Superior temporal gyrus (tissue), 1 donor: ENCODE measurements around the gene PNKD.
A peak's percentile ranks its signal among the peaks of the same experiment; 100 is the strongest.

Experiments used
- DNase-seq: peaks from one replicate; pipeline ENCODE4 v3.0.0-alpha.2; 2016; ENCODE audit errors: extremely low spot score

The PNKD gene

DNA sequence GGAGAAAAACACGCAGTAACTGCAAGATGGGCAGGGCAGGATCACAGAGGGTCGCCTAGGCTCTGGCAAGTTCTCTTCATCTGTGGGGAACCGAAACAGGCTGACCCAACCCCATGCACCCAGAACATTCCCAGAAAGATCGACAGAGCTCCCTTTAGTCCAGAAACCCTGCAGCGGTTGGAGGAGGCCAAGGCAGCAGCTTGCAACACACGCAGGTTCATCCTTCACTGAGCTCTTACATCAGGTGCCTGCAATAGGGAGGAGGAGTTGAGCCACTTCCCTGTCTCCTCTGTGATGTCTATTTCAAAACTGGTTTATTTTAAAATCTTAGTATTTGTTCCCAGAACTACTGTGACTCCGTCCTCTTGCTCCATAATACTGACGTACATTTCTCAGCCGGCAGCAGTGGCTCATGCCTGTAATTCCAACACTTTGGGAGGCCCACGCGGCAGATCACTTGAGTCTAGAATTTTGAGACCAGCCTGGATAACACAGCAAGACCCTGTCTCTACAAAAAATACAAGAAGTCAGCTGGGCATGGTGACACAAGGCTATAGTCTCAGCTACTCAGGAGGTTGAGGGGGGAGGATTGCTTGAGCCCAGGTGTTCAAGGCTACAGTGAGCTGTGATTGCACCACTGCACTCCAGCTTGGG lies 100.2 kb downstream of the PNKD start:
- DNase-seq: peak; percentile 53

GRCh38 chr2:218371983-218372350 lies 101.6 kb downstream of the PNKD start:
- DNase-seq: no peak

DNA sequence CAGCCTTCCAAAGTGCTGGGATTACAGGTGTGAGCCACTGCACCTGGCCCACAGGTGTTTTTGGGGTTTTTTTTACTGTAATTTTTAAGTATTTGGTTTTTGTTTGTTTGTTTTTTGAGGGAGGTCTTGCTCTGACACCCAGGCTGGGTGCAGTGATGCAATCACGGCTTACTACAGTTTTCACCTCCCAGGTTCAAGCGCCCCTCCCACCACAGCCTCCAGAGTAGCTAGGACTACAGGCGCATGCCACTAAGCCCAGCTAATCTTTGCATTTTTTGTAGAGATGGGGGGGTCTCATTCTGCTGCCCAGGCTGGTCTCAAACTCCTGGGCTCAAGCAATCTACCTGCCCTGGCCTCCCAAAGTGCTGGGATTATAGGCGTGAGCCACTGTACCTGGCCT lies 104.5 kb downstream of the PNKD start:
- DNase-seq: no peak

DNA sequence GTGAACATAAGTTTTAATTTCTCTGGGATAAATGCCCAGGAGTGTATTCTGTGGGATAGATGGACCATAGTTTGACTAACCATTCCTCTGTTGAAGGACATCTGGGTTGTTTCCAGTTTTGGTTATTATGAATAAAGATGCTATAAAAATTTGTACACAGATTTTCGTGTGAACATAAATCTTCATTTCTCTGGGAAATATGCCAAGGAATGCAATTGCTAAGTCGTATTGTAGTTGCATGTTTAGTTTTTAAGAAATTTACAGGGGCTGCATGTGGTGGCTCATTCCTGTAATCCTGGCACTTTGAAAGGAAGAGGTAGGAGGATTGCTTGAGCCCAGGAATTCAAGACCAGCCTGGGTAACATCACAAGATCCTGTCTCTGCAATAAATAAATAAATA lies 104.9 kb downstream of the PNKD start:
- no peak for DNase-seq

DNA sequence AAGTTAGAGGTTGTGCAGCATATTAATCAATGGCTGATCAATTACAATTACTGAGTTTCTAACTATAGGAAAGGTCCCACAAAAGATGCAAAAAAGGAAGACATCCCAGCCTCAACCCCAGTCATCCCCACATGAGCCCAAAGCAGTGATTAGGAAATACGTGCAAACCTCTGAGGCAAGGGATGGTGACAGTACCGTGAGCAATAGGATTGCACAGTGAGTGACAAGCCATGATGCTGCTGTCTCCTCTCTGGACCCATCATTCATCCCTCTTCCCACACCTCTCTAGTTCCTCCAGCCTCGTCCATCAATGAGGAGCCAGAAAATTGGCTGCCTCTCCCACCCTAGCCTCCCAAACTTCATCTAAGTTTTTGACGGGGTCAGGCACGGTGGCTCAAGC lies 107.7 kb downstream of the PNKD start:
- no peak for DNase-seq

DNA sequence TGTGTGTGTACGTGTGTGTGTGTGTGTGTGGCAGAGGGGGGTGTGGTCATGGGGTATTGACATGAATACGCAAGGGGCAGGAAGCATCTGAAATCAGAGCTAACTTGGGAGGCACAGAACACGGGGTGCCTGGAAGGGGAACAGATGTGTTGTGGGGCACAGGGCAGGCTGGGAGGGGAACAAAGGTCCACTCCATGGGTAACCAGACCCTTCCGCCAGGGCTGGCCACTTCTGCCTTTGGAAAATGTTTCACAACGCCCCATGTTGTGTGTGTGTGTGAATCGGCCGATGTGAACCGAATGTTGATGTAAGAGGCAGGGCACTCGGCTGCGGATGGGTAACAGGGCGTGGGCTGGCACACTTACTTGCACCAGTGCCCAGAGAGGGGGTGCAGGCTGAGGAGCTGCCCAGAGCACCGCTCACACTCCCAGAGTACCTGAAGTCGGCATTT lies 111.6 kb downstream of the PNKD start, which contains the start of gene SLC11A1:
TSS of gene SLC11A1 (plus strand) at position 358 of the 451 bp plus-strand sequence. CDS start 96 bp downstream, outside the sequence.
- no peak for DNase-seq

DNA sequence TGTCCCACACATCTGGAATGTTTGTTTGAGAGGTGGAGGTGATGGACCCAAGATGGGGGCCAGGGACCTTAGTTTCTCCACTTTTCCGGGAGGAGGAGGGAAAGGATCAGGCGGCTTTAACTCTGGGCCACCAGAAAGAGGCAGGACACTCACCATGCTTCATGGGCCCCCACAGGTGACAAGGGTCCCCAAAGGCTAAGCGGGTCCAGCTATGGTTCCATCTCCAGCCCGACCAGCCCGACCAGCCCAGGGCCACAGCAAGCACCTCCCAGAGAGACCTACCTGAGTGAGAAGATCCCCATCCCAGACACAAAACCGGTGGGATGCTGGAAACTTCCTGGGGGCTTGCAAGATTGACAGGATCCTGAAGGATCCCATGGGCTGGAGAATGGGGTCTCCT lies 112.5 kb downstream of the PNKD start:
- DNase-seq: no peak

- DNase-seq: no peak
Measured at GRCh38 chr2:218383892-218384519, 113.7 kb downstream of the PNKD start.

DNA sequence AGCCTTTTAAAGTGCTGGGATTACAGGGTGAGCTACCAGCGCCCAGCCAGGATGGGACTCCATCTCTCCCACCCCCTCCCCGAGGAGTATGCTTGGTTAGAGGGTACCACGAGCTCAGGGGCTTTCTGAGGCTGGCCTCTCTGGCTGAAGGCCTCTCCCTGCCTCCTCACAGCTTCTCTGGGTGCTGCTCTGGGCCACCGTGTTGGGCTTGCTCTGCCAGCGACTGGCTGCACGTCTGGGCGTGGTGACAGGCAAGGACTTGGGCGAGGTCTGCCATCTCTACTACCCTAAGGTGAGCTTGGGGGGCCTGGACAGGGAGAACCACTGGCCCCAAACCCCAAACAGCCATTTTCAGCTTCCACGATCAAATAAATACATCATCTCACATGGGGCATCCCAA lies 114.7 kb downstream of the PNKD start:
- DNase-seq: no peak

GRCh38 chr2:218386505-218387368 lies 116.4 kb downstream of the PNKD start:
- no peak for DNase-seq

DNA sequence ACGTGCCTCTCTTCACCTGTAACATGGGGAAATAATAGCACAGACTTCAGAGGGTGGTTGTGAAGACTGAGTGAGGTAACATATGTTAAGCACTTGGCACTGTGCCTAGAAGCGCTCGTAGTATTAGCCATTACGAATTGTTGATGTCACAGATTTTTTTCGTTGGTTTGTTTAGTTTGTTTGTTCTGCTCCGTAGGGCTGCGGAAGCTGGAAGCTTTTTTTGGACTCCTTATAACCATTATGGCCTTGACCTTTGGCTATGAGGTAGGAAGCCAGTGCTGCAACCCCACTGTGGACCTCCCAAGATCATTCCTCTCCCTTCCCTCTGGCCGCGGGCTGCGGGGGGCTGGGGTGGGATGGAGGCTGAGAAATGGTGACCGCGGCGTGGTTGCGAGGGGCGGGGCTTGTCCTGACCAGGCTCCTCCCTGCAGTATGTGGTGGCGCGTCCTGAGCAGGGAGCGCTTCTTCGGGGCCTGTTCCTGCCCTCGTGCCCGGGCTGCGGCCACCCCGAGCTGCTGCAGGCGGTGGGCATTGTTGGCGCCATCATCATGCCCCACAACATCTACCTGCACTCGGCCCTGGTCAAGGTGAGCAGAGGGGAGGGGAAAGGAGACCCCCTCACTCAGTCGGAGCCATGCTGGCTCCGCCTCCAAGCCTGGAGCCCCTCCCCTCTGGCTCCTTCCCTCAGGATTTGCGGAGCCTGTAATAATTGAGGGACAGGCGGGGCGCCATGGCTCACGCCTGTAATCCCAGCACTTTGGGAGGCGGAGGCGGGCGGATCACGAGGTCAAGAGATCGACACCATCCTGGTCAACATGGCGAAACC lies 117.3 kb downstream of the PNKD start:
- no peak for DNase-seq

DNA sequence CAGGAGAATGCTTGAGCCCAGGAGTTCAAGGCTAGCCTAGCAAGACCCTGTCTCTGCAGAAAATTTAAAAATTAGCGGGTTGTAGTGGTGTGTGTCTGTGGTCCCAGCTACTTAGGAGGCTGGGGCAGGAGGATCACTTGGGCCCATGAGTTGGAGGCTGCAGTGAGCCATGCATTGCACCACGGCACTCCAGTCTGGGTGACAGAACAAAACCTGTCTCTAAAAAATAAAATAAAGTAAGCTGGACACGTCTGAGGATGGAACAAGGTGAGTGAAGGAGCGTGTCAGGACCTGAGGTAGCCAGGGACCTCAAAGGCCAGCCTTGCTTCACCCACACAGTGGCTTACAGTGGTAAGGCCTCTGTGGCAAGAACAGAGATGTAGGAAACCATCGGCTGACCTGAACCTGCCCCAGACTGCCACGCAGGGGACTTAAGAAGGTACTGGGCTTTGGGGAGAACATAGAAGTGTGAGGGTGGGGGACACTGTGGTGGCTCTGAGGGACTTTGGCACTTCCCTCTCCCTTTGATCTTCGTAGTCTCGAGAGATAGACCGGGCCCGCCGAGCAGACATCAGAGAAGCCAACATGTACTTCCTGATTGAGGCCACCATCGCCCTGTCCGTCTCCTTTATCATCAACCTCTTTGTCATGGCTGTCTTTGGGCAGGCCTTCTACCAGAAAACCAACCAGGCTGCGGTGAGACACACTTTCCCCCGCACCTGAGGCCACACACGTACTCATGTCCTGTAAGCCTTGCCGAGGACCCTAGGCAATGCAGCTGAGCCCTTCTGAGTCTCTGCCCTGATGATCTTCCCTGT lies 119.2 kb downstream of the PNKD start:
- DNase-seq: no peak

DNA sequence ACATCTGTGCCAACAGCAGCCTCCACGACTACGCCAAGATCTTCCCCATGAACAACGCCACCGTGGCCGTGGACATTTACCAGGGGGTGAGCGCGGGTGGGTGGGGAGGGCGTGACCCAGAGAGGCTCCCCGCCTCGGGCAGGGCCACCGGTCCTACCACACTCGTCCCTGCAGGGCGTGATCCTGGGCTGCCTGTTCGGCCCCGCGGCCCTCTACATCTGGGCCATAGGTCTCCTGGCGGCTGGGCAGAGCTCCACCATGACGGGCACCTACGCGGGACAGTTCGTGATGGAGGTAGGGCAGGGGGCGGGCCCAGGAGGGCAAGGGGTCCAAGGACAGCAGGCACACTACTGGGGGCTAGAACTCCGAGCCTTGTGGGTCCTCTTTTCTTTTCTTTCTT lies 120.9 kb downstream of the PNKD start:
- DNase-seq: no peak

DNA sequence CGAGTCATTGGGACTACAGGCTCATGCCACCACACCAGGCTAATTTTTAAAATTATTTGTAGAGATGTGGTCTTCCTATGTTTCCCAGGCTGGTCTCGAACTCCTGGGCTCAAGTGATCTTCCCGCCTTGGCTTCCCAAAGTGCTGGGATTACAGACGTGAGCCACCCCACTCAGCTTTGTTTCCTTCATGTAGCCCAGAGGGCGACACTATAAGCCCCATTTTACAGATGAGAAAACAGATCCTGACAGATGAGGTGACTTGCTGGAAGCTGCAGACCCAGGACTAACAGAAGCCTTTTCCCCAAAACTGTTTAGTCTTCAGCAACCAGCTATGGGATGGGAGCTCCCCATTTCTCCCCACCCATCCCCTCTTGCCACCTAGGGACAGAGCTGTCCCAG lies 122.1 kb downstream of the PNKD start:
- no peak for DNase-seq

GRCh38 chr2:218392891-218393462 lies 122.7 kb downstream of the PNKD start:
- no peak for DNase-seq

- DNase-seq: no peak
Measured at GRCh38 chr2:218393750-218394290, 123.5 kb downstream of the PNKD start.

DNA sequence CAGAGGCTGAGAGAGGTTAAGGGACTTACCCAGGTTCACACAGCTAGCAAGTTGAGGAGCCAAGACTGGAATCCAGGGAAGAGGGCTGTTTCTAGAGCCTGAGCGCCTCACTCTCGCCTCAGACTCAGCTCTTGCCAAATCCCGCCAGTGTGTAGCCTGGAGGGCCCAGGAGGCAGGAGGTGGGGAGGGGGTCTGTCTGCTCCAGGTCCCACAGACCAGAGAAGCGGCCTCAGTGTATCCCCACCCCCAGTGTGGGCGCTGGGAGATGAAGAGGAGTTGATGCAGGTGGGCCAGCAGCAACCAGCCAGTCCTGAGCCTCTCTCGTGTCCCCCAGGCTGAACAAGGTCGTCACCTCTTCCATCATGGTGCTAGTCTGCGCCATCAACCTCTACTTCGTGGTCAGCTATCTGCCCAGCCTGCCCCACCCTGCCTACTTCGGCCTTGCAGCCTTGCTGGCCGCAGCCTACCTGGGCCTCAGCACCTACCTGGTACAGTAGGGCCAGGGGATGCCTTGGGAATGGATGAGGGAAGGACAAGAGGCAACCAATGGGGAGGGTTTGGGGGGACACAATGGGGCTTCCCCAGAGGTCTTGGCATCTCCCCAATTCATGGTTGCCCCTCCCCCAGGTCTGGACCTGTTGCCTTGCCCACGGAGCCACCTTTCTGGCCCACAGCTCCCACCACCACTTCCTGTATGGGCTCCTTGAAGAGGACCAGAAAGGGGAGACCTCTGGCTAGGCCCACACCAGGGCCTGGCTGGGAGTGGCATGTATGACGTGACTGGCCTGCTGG lies 124.2 kb downstream of the PNKD start:
- no peak for DNase-seq

DNA sequence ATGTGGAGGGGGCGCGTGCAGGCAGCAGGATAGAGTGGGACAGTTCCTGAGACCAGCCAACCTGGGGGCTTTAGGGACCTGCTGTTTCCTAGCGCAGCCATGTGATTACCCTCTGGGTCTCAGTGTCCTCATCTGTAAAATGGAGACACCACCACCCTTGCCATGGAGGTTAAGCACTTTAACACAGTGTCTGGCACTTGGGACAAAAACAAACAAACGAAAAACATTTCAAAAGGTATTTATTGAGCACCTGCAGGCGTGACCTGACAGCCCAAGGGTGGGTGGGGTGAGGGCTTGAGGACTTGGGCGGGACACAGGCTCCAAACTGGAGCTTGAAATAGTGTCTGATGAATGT lies 124.7 kb downstream of the PNKD start:
- DNase-seq: no peak

GRCh38 chr2:218395456-218395825 lies 125.1 kb downstream of the PNKD start:
- no peak for DNase-seq
